ENCODE data around the gene PURB. TPM values are rescaled to one million over a fixed set of nuclear protein-coding genes. Genes with fewer than 3 reads are reported as not detected.

PURB gene
- total and polyA plus RNA-seq, 2 of the 4 experiments (the other 2 are of a cell fraction) = 6.3 to 8.8 TPM

- Histone ChIP-seq H3K18ac (ENCODE audit: low read depth, low read length) (no peak overlapping the region), H3K4me3 (ENCODE audit: insufficient read depth, low read depth, low read length) (no peak overlapping the region), H2AK5ac (ENCODE audit: low read depth, low read length) (no peak overlapping the region), H2BK5ac (ENCODE audit: low read depth, low read length, poor library complexity, severe bottlenecking) (no peak overlapping the region), H4K5ac (ENCODE audit: low read depth, low read length) (no peak overlapping the region), H3K4me1 (ENCODE audit: control insufficient read depth, insufficient read depth, low read length) (no peaks in the 10 kb centered on the region; the same call in 1 of the 2 replicates), H2BK15ac (ENCODE audit: low read depth, low read length) (no peak overlapping the region), H3K4ac (ENCODE audit: low read depth, low read length) (no peak overlapping the region), H4K8ac (ENCODE audit: low read depth in 2 of 2, low read length in 2 of 2) (no peak overlapping the region), H2BK20ac (ENCODE audit: low read depth, low read length) (no peak overlapping the region), H3K23ac (ENCODE audit: low read depth, low read length) (no peak overlapping the region), H3K56ac (ENCODE audit: extremely low read depth, insufficient read depth, low read length) (no peak overlapping the region), H2AFZ (replicated peaks; ENCODE audit: low read length, poor library complexity) (no peak overlapping the region), H3K27ac (ENCODE audit: insufficient read depth, low read length) (no peak overlapping the region), H4K20me1 (ENCODE audit: insufficient read depth, low read length) (no peaks in the 10 kb centered on the region), H4K91ac (ENCODE audit: insufficient read depth, low read depth, low read length) (no peak overlapping the region), H3K9me3 (ENCODE audit: control insufficient read depth, insufficient read depth, low read length) (no peaks in the 10 kb centered on the region), H3K9ac (ENCODE audit: low read depth, low read length) (no peak overlapping the region), H3K9me1 (ENCODE audit: insufficient read depth, low read length) (peaks cover 4% of the 10 kb centered on the region; the same call in 1 of the 2 replicates), H3K27me3 (ENCODE audit: control insufficient read depth, insufficient read depth, low read length) (no peaks in the 10 kb centered on the region), H3K14ac (replicated peaks; ENCODE audit: low read depth, low read length) (no peak overlapping the region), H2AK9ac (replicated peaks; ENCODE audit: low read depth, low read length, poor library complexity) (no peak overlapping the region), H3K79me1 (ENCODE audit: low read depth in 1 of 2, low read length in 2 of 2) (peaks cover 13 to 26% of the 10 kb centered on the region in 2 experiments; a peak in 2 of 4 replicates), H3K4me2 (ENCODE audit: low read depth, low read length) (no peak overlapping the region), H3K36me3 (ENCODE audit: control insufficient read depth, insufficient read depth, low read length) (no peaks in the 10 kb centered on the region), H2BK120ac (ENCODE audit: low read depth, low read length) (no peak overlapping the region)
- POLR2A ChIA-PET (ENCODE audit: unreplicated experiment) = no interaction called here
- no TSS peak for BruUV-seq (replicated peaks)
- CTCF ChIA-PET = no interaction called here
- ATAC-seq (ENCODE audit: low read depth) (no peak), DNase-seq (no peak)
- TF ChIP-seq MAZ (IDR thresholded peaks at IDR 0.05; ENCODE audit: borderline replicate concordance, low read depth, low read length) (no peak), ELK1 (IDR thresholded peaks at IDR 0.05; ENCODE audit: borderline replicate concordance, low read depth, low read length) (no peak), RCOR1 (IDR thresholded peaks at IDR 0.05; ENCODE audit: insufficient replicate concordance, low read length) (no peak), NFE2L2 (IDR thresholded peaks at IDR 0.05; ENCODE audit: low read depth, low read length) (no peak), RAD21 (IDR thresholded peaks at IDR 0.05; ENCODE audit: low read length) (no peak), MXI1 (IDR thresholded peaks at IDR 0.05; ENCODE audit: borderline replicate concordance, low read depth, low read length) (no peak)
- TF ChIP-seq, protein P1, sequence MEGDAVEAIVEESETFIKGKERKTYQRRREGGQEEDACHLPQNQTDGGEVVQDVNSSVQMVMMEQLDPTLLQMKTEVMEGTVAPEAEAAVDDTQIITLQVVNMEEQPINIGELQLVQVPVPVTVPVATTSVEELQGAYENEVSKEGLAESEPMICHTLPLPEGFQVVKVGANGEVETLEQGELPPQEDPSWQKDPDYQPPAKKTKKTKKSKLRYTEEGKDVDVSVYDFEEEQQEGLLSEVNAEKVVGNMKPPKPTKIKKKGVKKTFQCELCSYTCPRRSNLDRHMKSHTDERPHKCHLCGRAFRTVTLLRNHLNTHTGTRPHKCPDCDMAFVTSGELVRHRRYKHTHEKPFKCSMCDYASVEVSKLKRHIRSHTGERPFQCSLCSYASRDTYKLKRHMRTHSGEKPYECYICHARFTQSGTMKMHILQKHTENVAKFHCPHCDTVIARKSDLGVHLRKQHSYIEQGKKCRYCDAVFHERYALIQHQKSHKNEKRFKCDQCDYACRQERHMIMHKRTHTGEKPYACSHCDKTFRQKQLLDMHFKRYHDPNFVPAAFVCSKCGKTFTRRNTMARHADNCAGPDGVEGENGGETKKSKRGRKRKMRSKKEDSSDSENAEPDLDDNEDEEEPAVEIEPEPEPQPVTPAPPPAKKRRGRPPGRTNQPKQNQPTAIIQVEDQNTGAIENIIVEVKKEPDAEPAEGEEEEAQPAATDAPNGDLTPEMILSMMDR (conservative IDR thresholded peaks at IDR 0.05; ENCODE audit: low read depth, low read length) = no peak
- in situ Hi-C loops (cut with MboI; ENCODE audit: low sequenced_read_pairs) (no loop called here), dilution Hi-C loops (cut with HindIII; ENCODE audit: low sequenced_read_pairs, unreplicated experiment) (no loop called here), intact Hi-C loops (cut with micrococcal nuclease) (no loop called here)
- 17% methylated on average over 2 of the region's 8 CpGs; no CpG with 5 or more reads in 1 of the 2 experiments for WGBS, 2 experiments (ENCODE audit: extremely low coverage in 2 of 2, insufficient read length in 1 of 2)
Measured at GRCh38 chr7:44893710-44894234, 8.4 kb upstream of the PURB start.
